HG03280 (cell line): ENCODE measurements around the gene SIGLEC10.

ENCODE experiments used
- ATAC-seq: cut with Tn5 transposase; IDR thresholded peaks from one replicate; pipeline ENCODE4 v1.9.1; 2021; ENCODE audit warnings: mild to moderate bottlenecking, moderate library complexity; ENCODE audit not compliant: unreplicated experiment

Gene SIGLEC10

GRCh38 chr19:51396175-51396574 lies 21.3 kb downstream of the SIGLEC10 start:
- ATAC-seq: no peak

- peak; percentile 85 for ATAC-seq
Observed at GRCh38 chr19:51394050-51394836, 23.2 kb downstream of the SIGLEC10 start.

- no peak for ATAC-seq
Observed at GRCh38 chr19:51392701-51393100, 24.7 kb downstream of the SIGLEC10 start.

GRCh38 chr19:51391073-51391611 lies 26.3 kb downstream of the SIGLEC10 start:
- no peak for ATAC-seq

GRCh38 chr19:51389143-51389542 lies 28.3 kb downstream of the SIGLEC10 start:
- ATAC-seq: no peak

GRCh38 chr19:51387924-51388389 lies 29.5 kb downstream of the SIGLEC10 start, which contains the start of gene LIM2:
LIM2 (minus strand) TSS chr19:51387974; CDS start chr19:51387443, 531 bp downstream.
- ATAC-seq: no peak

GRCh38 chr19:51386882-51387520 lies 30.4 kb downstream of the SIGLEC10 start:
- no peak for ATAC-seq

- no peak for ATAC-seq
Observed at GRCh38 chr19:51382004-51382403, 35.4 kb downstream of the SIGLEC10 start.

GRCh38 chr19:51380379-51380778 lies 37.1 kb downstream of the SIGLEC10 start:
- no peak for ATAC-seq

- no peak for ATAC-seq
Observed at GRCh38 chr19:51377422-51377821, 40.0 kb downstream of the SIGLEC10 start.

- ATAC-seq: no peak
Observed at GRCh38 chr19:51375504-51376221, 41.8 kb downstream of the SIGLEC10 start.

- no peak for ATAC-seq
Observed at GRCh38 chr19:51372649-51373504, 44.6 kb downstream of the SIGLEC10 start, which contains the start of gene NKG7. NKG7 (minus strand) TSS chr19:51372654; CDS start chr19:51372535, 119 bp downstream.

GRCh38 chr19:51372021-51372648 lies 45.3 kb downstream of the SIGLEC10 start:
- ATAC-seq: no peak

- ATAC-seq: no peak
Observed at GRCh38 chr19:51371186-51371690, 46.2 kb downstream of the SIGLEC10 start.

GRCh38 chr19:51370230-51370629 lies 47.2 kb downstream of the SIGLEC10 start:
- no peak for ATAC-seq

- ATAC-seq: no peak
Observed at GRCh38 chr19:51368366-51369282, 48.8 kb downstream of the SIGLEC10 start, which contains the start of gene CLDND2. CLDND2 (minus strand) TSS chr19:51369003; CDS start chr19:51368577, 426 bp downstream.

GRCh38 chr19:51367565-51368365 lies 49.7 kb downstream of the SIGLEC10 start:
- ATAC-seq: peak; percentile 78

GRCh38 chr19:51367255-51367564 lies 50.2 kb downstream of the SIGLEC10 start:
- no peak for ATAC-seq
